Effector memory CD4-positive, alpha-beta T cell (primary cell): ENCODE data around the gene CLBA1.

Experiments used
- DNase-seq, 3 donors: peaks; one replicate each; pipeline ENCODE4 v3.0.0-alpha.2; 2020
- H3K27ac ChIP-seq: 2 replicates; pipeline ENCODE4 v1.7.0; 2013; ENCODE audit warnings: mild to moderate bottlenecking, low read length, moderate library complexity; ENCODE audit not compliant: insufficient read depth, poor library complexity, severe bottlenecking
- H3K27me3 ChIP-seq: replicated peaks from 2 replicates; pipeline ENCODE4 v1.7.0; 2013; ENCODE audit warnings: mild to moderate bottlenecking, low read length; ENCODE audit not compliant: insufficient read depth, control insufficient read depth, poor library complexity, severe bottlenecking
- H3K36me3 ChIP-seq: 2 replicates; pipeline ENCODE4 v1.7.0; 2013; ENCODE audit warnings: mild to moderate bottlenecking, low read length, moderate library complexity; ENCODE audit not compliant: control insufficient read depth, insufficient read depth
- H3K4me1 ChIP-seq: 2 replicates; pipeline ENCODE4 v1.7.0; 2013; ENCODE audit warnings: low read length, mild to moderate bottlenecking; ENCODE audit not compliant: control insufficient read depth, insufficient read depth, poor library complexity, severe bottlenecking
- H3K4me3 ChIP-seq: 2 replicates; pipeline ENCODE4 v1.7.0; 2013; ENCODE audit warnings: low read length, low read depth, mild to moderate bottlenecking; ENCODE audit not compliant: insufficient read depth, poor library complexity, severe bottlenecking
- H3K9me3 ChIP-seq: 2 replicates; pipeline ENCODE4 v1.7.0; 2013; ENCODE audit warnings: mild to moderate bottlenecking, low read length, moderate library complexity; ENCODE audit not compliant: control insufficient read depth

The CLBA1 gene

GRCh38 chr14:104956290-104956890, 29.2 kb upstream of the CLBA1 start:
- no peaks in the 10 kb centered on the region for H3K36me3 ChIP-seq
- H3K9me3 ChIP-seq, result no peaks in the 10 kb centered on the region
- DNase-seq, result no peak
- H3K4me3 ChIP-seq, result no peak overlapping the region
- no peaks in the 10 kb centered on the region for H3K4me1 ChIP-seq
- no peak overlapping the region for H3K27ac ChIP-seq
- H3K27me3 ChIP-seq, result peaks cover 11% of the 10 kb centered on the region

GRCh38 chr14:104957146-104958113, 28.2 kb upstream of the CLBA1 start:
- DNase-seq, result no peak
- H3K4me1 ChIP-seq, result no peaks in the 10 kb centered on the region
- no peak overlapping the region for H3K4me3 ChIP-seq
- H3K27ac ChIP-seq, result no peak overlapping the region
- H3K27me3 ChIP-seq, result peaks cover 11% of the 10 kb centered on the region
- no peaks in the 10 kb centered on the region for H3K9me3 ChIP-seq
- H3K36me3 ChIP-seq, result no peaks in the 10 kb centered on the region

GRCh38 chr14:104964546-104964945, 21.0 kb upstream of the CLBA1 start:
- Histone ChIP-seq H3K4me3 (no peak overlapping the region), H3K27me3 (peaks cover 22% of the 10 kb centered on the region), H3K36me3 (no peaks in the 10 kb centered on the region), H3K27ac (no peak overlapping the region), H3K9me3 (no peaks in the 10 kb centered on the region), H3K4me1 (peaks cover 2% of the 10 kb centered on the region)
- no peak for DNase-seq

- H3K36me3 ChIP-seq, result no peaks in the 10 kb centered on the region
- no peak overlapping the region for H3K4me3 ChIP-seq
- H3K27ac ChIP-seq, result no peak overlapping the region
- H3K4me1 ChIP-seq, result peaks cover 2% of the 10 kb centered on the region
- no peaks in the 10 kb centered on the region for H3K9me3 ChIP-seq
- peaks cover 22% of the 10 kb centered on the region for H3K27me3 ChIP-seq
- DNase-seq, result no peak
These were observed 19.9 kb upstream of the CLBA1 start for GRCh38 chr14:104965561-104966231.

GRCh38 chr14:104966261-104966865, 19.2 kb upstream of the CLBA1 start:
- no peak overlapping the region for H3K4me3 ChIP-seq
- H3K27ac ChIP-seq, result no peak overlapping the region

GRCh38 chr14:104966981-104967385, 18.6 kb upstream of the CLBA1 start:
- Histone ChIP-seq H3K4me3 (no peak overlapping the region), H3K9me3 (no peaks in the 10 kb centered on the region), H3K27ac (no peak overlapping the region), H3K36me3 (no peaks in the 10 kb centered on the region), H3K27me3 (peaks cover 22% of the 10 kb centered on the region), H3K4me1 (peaks cover 2% of the 10 kb centered on the region)
- no peak for DNase-seq

More at GRCh38 chr14:104966261-104966865, 19.2 kb upstream of the CLBA1 start:
- Histone ChIP-seq H3K36me3 (no peaks in the 10 kb centered on the region), H3K4me1 (peaks cover 2% of the 10 kb centered on the region), H3K27me3 (peaks cover 22% of the 10 kb centered on the region), H3K9me3 (no peaks in the 10 kb centered on the region)
- no peak for DNase-seq

GRCh38 chr14:104967386-104968152, 18.0 kb upstream of the CLBA1 start:
- Histone ChIP-seq H3K4me3 (no peak overlapping the region), H3K36me3 (no peaks in the 10 kb centered on the region), H3K27ac (no peak overlapping the region), H3K27me3 (peaks cover 22% of the 10 kb centered on the region), H3K4me1 (peaks cover 2% of the 10 kb centered on the region), H3K9me3 (no peaks in the 10 kb centered on the region)
- no peak for DNase-seq

GRCh38 chr14:104968153-104968527, 17.4 kb upstream of the CLBA1 start:
- Histone ChIP-seq H3K4me3 (no peak overlapping the region), H3K36me3 (no peaks in the 10 kb centered on the region), H3K9me3 (no peaks in the 10 kb centered on the region), H3K4me1 (peaks cover 2% of the 10 kb centered on the region), H3K27ac (no peak overlapping the region), H3K27me3 (peaks cover 22% of the 10 kb centered on the region)
- no peak for DNase-seq
